GM12878 (cell line): ENCODE data around the gene FAM98C.

Source experiments
- BCLAF1 ChIP-seq: fragments of 450-650 bp; IDR thresholded peaks from 2 replicates; pipeline ENCODE4 v1.6.1; 2017; ENCODE audit warnings: antibody characterized with exemption, mild to moderate bottlenecking, moderate library complexity
- BRCA1 ChIP-seq: IDR thresholded peaks from 2 replicates; pipeline ENCODE4 v1.6.1; 2011; ENCODE audit warnings: low read depth, low read length, improper control_type of control experiment
- MTA3 ChIP-seq: IDR thresholded peaks from 2 replicates; pipeline ENCODE4 v1.6.1; 2012; ENCODE audit warnings: low read length, inconsistent platforms, borderline replicate concordance
- POLR2AphosphoS5 ChIP-seq: IDR thresholded peaks from 2 replicates; pipeline ENCODE4 v1.6.1; 2011; ENCODE audit warnings: mild to moderate bottlenecking, low read length, inconsistent platforms
- TCF12 ChIP-seq: IDR thresholded peaks from 2 replicates; pipeline ENCODE4 v1.6.1; 2011; ENCODE audit warnings: low read depth, mild to moderate bottlenecking, low read length

GRCh38 chr19:38371081-38371480 lies 31.8 kb upstream of the FAM98C start:
- TF ChIP-seq BRCA1 (no peak), TCF12 (no peak), POLR2AphosphoS5 (no peak), MTA3 (no peak), BCLAF1 (no peak)
